GM18511 (cell line): Measurements from ENCODE around the gene ABHD5.

Source experiments
- ATAC-seq: cut with Tn5 transposase; IDR thresholded peaks from one replicate; pipeline ENCODE4 v1.9.1; 2021; ENCODE audit warnings: mild to moderate bottlenecking, moderate library complexity; ENCODE audit not compliant: unreplicated experiment

The ABHD5 gene

DNA sequence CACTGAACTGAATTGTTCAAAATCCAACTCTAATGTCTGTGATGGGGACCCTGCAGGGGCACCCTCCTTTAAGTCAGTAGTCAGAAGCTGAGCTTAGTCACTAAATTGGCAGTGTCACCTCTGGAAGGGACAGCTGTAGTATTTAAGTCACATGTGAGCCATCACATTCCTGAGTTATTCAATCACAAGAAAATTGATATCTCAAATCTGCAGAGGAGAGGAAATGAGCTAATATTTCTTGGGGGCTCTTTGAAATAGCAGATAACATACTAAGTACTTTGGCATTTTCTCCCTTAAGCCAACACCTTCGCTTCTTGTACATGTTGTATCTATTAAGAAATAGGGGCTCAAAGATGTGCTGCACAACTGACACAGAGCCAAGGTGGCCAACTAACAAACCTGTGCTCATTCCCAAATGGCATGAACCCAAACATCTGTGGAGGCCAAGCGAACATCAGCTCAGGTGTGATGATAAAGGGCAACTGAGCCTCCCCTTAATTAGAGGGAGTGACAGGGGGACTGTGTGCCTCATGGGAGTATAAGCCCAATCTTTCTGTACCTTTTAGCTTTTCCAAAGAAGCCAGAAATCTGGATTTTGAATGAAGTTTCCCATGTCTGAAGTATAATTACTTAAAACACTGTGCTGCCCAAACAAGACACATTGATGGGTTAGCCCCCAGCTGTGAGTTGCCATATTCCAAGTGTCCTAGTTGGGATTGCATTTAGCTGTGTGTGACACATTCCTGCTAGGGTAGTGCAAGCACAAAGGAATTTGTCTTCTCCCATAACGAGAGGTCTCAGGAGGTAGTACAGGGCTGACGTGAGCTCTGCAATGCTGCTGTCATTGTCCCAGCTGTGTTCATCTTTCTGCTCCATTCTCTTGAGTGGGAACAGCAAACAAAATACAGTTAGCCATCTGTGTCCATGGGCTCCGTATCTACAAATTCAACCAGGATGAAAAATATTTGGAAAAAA, 63.3 kb downstream of the ABHD5 start:
- no peak for ATAC-seq

DNA sequence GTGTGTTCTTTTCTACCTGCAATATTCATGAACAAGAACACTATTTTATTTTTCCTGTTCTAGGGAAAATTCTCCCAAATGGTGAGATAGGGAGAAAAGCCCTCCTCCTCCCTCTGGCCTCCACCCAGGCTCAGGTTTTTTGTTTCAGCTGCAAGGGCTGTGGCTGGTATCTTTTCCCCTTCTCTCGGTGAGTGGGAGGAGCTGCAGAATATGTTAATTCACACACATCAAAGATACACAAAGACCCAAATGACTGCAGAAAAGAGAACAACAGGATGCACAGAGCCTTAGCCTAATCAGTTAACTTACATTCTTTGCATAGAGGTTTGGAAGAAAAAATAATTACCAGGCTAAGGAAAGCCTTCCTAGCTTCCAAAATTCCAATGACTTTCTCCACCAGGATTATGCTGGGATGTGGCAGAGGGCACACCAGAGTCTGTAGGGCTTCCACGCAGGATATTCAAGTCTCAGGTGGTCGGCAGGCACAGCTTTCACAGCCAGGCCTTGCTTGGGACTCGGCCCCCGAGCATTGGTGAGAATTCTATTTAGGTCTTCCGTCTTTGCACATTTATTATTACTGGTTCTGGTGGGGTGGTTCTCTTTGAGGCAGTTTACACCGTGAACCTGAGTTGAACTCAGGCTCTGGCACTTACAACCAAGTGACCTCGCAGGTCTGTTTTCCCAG, 64.9 kb downstream of the ABHD5 start:
- no peak for ATAC-seq

DNA sequence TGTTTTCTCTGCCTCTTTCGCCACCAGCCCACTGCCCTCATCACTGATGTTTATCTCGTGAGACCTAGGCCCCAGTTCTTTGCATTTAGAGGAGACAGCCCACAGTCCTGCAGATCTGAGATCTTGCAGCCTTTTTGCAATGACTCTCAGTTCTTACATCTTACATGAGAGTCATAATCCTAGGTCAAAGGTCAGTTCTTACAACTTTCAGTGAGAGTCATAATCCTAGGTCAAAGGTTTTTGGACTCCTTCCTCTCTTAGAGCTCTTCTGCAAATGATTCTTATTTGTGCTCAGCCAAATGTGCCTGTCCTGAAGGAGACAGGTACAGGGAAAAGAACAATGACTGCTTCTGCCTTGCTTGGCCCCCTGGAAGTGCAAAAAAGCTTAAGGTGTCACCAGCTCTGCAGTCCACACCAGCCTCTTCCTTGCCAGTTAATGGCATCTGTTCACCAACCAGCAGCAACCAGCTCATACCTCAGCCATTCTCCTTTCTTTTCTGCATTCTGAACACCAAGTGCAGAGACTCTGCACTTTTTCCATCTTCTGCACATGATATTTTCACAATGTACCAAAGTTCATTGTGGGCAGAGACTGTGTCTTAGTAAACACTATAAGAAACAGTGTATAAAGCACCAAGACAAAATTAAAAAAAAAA, 67.1 kb downstream of the ABHD5 start:
- ATAC-seq = no peak

DNA sequence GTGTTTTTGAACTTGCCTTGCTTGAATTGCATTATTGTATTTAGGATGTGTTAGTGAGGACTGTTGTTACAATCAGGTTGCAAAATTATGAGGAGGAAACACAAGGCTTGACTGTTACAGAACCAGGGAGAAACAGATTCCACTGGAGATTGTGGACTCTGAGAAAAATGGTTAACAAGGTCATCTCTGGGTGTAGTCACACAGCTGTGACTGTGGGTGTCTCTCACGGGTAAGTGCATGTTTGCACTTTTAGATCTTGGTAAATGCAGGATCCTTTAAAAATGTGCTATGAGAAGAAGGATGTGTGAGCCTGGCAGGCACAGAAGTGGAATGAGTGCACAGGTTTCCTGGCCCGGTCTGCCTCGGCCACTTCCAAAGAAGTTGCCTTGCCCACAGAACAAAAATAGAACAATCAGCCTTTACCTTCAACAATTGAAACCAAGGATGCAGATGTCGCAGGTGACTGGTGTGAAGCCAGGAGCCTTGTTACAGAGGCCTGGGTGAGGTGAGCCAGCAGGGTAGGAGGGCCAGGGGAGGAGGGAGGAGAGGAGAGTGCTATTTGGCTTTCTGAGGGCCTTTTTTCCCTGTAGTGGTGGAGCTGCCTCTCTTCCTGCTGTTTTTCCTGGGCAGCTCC, 68.0 kb downstream of the ABHD5 start:
- ATAC-seq = no peak

DNA sequence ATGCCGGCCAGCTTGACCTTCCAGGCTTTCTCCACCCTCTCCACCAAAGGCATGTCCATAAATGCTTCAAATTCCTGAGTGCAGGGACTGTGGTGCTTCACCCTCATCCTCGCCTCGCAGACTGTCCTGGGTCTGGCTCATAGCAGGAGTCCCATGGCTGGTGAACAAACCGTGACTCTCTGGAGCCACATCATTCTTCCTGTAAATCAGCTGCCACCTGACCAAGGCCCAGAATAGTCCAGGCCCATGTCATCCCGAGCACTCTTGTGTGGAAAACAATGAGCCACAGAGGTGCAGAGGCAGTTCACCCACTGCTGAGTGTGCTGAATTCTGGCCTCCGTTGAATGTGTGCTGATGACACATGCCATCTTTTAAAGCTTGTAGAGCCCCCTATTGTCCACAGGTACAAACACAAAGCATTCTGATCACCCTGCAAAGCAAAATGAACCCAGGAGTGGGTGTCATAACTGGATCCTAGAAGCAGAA, 68.6 kb downstream of the ABHD5 start:
- no peak for ATAC-seq

DNA sequence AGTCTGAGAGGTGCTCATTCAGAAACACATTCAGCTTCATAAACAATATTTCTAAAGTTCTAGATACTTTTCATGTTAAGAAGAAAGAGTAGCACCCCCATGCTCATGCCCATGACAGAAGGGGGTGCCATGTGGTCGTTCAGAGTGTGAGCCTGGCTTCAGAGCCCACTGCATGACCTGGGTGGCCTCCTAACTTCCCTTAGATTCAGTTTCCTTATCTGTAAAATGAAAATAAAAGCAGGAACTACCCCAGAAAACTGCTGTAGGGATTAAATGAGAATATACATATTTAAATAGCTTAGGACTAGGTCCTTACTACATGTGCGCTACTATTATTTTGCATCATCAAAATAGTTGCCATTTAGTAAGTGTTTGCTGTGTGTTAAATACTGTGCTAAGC, 69.2 kb downstream of the ABHD5 start:
- ATAC-seq = no peak

DNA sequence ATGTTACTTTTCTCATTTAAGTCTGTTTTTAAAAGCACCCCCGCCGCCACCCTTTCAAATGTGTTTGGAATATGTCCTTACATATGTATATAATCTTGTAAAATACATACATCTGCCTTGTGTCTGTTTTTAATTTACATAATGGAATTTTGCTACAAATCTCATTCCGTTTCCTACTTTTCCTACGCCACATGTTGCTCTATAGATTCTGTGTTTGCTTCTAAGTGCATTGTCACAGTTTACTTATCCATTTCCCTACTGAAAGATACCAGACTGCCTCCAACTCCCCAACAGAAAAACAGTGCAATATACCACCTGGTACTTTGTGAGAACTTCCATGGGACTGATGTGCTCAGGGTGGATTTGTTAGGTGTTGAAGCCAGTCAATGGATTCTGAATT, 70.2 kb downstream of the ABHD5 start:
- ATAC-seq = no peak

DNA sequence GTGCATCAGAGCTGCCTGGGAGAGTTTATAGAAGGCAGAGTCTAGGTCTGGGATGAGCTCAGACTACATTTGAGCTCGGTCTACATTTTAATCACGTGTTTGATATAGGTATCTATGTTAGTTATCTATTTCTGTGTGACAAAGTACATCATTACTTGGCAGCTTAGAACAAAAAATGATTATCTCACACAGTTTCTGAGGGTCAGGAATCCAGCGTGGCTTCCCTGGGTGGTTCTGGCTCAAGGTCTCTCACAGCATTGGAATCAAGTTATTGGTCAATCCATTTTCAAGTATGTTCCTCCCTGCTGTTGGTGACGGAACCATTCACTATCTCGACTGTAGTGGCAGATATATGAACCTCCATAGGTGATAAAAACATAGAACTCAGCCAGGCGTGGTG, 71.7 kb downstream of the ABHD5 start:
- ATAC-seq = no peak

DNA sequence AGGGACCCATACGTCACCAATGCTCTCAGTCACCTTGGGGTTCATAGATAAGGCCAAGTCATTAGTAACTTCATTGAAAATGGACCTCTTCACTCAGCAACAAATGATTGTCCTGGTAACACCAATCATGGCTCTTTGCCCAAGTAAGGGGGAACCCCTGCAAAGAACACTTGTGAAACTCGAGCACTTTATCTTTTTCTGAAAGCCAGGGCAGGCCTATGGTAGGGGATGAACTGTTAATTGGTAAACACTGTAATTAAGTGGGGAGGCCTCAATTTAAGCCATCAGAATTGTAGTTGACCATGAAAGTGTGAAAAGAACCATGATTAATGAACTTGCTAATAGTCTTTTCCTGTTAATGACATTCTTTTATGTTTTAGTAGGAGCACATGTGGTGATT, 73.3 kb downstream of the ABHD5 start:
- ATAC-seq = no peak

DNA sequence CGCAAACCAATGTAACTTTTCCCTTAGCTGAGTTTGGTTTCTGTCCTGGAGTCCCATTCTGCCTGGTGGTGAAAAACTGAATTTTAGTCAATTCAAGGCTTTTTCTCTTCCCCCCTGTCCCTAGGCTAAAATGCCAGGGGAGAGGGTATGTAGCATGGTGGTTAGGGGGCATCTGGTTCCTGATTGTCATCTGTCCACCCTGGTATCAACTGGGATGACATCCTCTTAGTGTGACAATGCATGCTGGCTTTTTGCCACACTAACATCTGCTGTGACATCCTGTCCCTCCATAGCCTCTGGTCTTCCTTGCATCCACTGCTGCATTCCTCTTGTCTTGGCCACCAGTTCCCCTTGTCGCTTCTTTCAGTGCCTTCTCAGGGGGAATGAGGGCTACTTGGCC, 73.7 kb downstream of the ABHD5 start:
- no peak for ATAC-seq

DNA sequence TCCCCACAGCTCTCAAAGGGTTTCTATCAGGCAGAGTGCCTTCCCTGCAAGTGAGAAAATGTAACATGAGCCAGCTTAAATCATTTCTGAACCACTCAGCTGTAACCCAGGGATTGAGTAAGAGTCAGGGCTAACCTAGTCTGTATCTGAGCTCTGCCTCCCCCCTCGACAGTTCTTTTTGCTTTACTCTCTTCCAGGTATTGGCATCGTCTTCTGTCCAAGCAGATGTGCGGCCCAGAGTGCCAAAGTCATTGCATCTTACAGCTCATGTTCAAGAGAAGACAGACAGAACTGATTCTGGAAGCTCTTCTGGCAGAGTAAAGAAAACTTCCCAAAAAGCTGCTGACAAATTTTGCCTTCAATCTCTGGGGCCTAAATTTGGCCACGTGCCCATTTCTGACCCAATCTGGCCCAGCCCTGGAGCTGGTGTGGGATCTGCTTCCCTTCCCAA, 74.8 kb downstream of the ABHD5 start:
- no peak for ATAC-seq

DNA sequence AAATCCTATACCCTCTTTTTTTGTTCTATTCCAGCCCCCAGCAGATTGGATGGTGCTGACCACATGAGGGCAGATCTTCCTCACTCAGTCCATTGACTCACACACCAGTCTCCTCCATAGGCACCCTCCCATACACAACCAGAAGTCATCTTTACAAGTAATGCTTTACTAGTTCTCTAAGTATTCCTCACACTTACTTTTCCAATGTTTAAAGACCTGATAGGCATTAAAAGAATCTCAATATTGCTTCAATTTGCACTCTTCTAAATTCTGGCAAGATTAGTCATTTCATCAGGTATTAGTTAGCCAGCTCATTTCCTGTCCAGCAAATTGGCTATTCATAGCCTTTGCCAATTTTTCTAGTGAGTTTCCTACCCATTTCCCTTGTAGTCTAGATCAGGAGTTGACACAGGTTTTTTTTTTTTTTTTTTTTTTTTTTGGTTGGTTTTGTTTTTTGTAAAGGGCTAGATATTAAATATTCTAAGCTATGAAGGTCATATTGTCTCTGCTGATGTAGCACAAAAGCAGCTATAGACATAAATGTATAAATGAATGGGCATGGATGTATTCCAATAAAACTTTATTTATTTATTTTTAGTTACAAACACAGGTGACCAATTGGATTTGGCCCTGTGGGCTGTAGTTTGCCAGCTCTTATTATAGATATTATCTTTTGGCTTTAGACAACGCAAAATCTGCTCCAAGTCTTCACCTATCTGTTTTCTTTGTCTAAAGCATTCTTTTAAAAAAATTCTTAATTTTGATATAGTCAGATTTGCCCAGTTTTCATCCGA, 76.1 kb downstream of the ABHD5 start:
- ATAC-seq = no peak

DNA sequence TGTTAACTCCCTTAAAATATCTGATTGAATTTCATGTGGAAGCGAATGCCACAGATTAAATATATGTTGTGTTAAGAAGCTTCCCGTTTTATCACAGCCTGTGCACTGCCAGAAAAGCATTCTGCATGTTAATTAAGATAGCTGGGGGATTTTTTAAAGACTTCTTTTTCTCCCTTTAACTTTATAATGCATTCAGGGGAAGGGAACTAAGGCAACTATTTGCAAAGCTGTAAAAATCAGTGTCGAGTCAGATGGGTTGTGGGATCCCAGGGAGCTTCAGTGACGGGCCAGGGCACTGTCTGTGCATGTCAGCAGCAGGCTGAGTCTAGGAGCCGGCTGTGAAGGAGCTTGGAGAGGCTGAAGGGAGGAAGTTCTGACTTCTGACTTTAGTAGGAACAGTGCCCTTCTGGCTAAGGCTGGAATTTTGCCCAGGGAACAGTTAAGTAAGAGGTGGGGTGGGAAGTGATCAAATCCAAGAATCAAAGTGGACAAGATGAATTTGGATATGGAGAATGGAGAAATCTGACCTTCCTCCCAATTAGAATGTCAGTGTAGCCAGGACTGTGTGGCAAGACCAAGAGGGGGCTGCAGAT, 77.7 kb downstream of the ABHD5 start:
- no peak for ATAC-seq

DNA sequence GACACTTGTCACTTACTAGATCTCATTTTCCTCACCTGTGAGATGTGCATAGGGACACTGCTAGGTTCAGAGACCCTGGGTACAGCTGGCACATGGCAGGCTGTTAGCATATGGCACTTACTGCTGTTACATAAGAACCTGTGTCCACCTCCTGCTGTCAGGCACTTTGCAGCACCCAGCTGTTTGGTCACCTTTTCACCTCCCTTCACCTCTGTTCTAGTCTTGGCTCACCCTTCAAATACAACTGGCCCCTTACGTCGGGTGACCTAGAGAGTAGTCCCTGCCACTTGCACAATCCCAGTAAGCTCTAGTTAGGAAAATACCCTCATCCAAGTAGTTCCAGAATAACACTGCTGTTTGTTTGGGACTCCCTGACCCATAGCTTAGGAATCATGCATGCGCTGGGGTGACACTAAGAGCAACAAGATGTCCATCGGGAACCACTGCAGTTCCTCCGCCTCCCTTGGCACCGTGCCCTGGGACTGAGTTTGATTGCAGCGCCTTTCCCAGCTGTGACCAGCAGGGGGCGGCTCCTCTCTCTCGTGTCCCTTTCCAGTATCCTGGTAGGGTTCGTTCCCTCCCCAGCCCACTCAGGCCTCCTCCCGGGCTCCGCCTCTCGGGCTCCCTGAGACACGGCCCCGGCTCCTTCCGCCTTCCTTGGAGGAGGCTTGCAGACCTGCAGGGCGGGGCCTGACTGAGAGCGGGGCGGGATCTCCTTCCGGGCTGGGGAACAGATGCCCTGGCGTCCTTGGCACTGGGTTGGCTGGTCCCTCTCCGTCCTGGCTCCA, 78.6 kb downstream of the ABHD5 start:
- ATAC-seq = peak; percentile 44

DNA sequence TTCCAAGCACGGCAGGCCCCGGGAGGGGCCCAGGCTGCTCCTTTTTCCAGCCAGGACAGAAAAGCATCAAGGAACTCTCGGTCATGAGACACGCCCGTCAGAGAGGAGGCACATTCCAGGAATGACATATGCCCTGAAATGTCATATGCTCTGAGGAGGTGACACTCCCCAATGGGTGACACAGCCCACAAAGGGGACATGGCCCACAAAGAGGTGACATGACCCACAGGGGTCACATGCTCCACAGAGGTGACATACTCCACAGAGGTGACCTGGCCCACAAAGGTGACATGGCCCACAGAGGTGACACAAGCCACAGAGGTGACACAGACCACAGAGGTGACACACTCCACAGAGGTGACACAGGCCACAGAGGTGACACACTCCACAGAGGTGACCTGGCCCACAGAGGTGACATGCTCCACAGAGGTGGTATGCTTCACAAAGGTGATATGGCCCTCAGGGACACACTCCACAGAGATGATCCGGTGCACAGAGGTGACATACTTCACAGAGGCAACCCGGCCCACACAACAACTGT, 79.2 kb downstream of the ABHD5 start:
- ATAC-seq = no peak

DNA sequence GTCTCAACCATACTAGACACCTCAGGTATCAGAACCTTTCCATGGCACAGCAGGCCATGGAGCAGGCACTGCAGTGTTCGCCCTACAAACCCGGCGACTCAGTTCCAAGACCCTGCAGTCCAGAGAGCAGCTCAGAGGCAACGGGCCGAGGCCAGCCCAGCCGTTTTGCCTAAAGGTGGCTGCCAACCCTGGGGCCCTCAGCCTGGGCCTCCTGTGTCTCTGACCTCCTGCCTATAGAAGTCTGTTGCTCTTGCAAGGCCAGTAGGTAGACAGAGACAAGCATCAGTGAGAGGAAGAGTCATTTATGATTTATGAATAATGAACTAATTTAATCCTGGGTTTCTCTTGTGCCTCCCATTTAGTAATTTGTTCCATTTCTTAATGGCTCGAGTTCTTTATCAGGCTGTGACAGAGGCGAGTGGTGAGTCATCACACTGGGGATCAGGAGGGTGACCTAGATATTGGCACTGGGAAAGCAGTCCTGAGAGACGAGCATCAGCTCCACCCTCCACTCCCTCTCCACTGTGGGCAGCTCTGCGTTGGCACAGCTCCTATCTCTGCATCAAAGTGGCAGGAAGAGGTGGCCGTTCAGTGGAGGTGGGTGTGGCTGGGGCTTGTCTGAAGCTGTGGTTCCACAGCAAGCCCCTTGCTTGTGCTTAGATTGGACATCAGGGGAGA, 79.8 kb downstream of the ABHD5 start:
- ATAC-seq = no peak

DNA sequence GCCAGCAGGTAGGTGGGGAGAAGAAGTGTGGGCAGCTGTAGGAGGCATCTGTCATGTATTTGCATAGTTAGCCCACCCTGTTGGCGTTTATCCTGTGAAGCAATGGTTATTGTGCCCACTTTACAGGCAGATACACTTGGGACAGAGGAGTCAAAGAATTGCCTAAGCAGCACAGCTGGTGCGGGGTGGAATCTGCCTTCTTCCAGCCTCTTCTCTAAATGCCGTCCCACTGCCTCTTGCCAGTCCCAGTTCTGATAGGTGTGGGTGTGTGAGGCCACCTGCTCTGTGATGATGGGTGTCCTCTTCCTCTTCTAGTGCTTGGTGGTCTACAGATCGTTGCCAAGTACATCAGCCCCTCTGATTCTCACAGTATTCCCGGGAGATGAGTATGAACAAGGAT, 80.9 kb downstream of the ABHD5 start:
- ATAC-seq = no peak
